HG03354 (cell line): ENCODE measurements around the gene NRG2.

Source experiments
- ATAC-seq: cut with Tn5 transposase; IDR thresholded peaks from one replicate; pipeline ENCODE4 v1.9.1; 2021; ENCODE audit warnings: mild to moderate bottlenecking; ENCODE audit not compliant: unreplicated experiment, poor library complexity, severe bottlenecking

Gene NRG2

DNA sequence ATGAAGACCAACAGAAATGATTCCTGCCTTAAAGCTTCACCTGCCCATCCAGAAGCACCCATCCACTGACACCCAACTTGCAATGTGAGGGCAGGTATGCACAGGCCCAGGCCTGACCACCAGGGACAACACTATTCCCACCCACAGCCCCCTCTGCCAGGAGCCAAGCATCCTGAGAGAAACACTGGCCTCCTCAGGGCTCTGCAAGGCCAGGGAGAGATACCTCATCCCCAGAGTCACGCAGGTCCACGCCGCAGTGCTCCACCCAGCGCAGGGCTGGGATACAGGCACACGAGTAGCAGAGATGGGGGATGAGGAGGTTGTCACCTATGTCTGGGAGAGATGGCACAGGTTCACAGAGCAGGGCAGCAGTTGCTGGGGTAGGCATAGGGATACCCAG, 148.1 kb downstream of the NRG2 start:
- no peak for ATAC-seq

- no peak for ATAC-seq
Measured at GRCh38 chr5:139893873-139894272, 149.2 kb downstream of the NRG2 start.

DNA sequence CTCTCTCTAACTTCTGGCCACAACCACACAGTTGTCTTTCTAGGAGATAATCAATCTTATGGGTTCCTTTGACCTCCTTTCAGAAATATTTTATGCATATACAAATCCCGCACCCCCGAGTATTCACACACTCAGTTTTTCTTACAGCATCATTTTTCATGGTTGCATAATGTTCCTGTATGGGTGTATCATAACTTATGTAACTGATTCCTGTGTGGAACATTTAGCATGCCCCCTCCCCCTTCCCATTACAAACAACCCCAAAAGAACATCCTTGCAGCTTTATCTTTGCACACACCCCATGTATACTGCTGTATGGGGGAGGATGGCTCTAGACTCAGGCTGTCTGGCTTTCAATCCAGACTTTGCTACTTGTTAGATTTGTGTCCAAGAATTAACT, 153.7 kb downstream of the NRG2 start:
- ATAC-seq: no peak

GRCh38 chr5:139888370-139888769, 154.7 kb downstream of the NRG2 start:
- ATAC-seq: no peak

DNA sequence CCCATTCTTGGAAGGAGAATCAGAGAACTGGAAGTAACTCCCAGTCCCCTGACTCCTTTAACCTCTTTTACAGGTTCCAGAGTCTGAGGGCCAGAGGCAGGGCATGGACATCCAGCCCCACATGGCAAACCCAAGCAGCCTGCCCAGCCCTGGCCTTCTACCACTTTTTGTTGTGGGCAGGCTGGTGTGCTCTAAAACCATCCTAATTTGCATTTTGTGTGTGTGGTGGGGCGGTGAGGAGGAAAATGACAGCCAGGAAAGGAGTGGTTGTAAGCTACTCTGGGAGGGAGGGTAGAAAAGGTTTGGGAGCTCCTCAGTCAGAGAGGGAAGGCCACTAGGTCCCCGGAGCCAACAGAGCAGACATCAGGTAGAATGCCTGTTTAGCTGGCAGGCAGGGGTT, 156.9 kb downstream of the NRG2 start:
- ATAC-seq: no peak

DNA sequence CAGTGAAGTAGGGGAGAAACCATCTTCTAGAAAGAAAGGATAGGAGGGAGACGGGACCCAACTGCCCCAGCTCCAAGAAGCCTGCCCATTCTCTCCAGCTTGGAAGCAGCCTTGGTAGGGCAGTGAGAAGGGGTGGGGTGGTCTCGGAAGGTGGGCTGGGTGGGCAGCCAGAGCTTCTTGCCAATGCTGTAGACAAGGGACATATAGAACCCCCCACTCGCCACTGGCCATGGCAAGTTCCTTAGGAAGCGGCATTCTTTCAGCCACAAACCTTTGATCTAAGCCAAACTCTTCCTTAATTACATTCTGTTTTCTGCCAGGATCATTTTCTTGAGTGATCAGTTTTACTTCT, 157.3 kb downstream of the NRG2 start:
- ATAC-seq: no peak

DNA sequence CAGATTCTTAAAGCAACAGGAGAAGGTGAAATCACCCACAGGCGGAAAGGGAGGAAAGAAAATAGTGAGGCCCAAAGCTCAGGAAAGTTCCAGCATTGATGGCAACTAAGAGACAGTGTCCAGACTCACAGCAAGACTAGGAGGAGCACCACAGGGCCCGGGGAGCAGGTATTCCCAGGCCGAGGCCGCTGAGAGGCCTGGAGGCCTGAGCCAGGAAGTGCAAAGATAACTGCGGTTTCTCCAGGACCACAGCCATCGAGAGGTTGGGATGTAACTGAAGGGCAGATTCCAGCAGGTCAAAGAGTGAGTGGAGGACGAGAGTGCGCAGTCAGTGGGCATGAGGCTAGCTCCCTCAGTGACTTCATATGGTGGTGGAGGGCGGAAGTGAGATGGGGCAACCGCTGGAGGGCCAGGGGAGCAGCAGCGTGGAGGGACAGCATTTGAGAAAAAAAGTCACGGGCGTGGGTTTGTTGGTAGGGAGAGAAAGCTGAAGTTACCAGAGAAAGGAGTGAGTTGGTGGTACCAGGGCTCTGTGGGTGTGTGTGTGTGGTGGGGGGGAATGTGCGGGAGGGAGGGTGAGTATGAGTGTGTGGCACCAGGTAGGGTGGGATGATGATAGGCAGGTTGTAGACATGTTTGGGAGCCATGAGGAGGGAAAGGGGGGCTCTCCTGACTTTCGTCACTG, 157.8 kb downstream of the NRG2 start:
- no peak for ATAC-seq

GRCh38 chr5:139884734-139885133, 158.4 kb downstream of the NRG2 start:
- ATAC-seq: no peak

DNA sequence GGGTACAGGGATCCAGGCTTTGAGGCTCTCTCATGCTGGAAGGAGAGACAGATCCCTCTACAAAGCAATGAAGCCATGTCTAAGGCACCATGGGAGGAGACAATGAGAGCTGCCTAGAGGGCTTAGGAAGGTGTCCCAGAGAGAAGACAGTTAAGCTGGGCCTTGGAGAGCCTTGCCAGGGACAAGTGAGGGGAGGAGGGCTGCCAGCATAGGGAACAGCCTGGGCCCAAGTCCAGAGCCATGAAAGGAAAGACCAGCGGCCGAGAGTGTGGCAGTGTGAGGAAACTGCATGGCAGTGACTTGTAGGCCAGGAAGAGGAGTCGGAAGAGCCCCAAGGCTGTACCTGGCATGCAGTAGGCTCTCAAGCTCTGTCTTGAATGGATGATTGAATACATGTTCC, 159.0 kb downstream of the NRG2 start:
- ATAC-seq: no peak

GRCh38 chr5:139882961-139883539, 160.0 kb downstream of the NRG2 start:
- no peak for ATAC-seq

DNA sequence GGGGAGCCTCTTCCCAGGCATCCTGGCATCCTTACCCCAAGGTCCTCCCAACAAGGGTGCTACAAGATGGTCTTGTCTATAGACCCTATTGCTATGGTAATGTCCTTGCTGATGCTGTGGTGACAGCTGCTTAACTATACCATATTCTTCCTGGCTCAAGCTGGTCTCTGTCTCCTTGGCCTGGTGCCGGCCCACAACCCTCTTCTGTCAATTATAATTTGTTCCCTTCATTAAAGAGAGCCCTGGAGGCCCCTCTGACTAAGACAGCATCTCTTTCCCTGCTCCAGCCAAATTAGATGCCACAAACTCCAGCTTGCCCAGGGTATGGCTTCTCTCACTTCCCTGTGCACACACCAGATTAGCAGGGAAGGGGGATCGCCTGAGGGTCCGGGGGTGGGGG, 160.8 kb downstream of the NRG2 start:
- no peak for ATAC-seq

DNA sequence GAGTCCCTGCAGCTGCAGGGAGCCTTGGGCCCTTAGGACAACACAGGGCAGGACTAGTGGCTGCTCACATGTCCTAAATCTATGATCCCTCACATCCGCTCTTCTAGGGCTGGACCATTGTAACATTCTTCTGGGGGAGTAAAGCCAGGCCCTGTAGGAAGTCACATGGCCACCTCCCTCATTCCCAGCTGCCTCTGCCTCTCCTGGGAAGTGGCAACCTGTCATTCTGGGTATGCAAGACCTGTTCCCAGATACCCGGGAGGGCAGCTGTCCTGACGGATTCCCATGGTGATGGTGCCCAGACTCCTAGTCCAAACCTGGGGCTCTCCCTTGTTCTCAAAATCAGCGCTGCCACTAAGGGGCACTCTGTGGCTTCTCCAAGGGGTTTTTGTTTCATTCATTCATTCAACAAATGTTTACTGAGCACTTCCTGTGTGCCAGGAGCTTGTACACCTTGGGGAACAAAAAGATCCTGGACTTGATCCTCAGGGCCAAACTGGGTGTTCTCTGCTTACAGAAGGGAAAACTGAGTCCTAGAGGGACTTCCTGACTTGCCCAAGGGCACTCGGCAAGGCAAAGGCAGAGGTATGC, 161.9 kb downstream of the NRG2 start:
- ATAC-seq: no peak

DNA sequence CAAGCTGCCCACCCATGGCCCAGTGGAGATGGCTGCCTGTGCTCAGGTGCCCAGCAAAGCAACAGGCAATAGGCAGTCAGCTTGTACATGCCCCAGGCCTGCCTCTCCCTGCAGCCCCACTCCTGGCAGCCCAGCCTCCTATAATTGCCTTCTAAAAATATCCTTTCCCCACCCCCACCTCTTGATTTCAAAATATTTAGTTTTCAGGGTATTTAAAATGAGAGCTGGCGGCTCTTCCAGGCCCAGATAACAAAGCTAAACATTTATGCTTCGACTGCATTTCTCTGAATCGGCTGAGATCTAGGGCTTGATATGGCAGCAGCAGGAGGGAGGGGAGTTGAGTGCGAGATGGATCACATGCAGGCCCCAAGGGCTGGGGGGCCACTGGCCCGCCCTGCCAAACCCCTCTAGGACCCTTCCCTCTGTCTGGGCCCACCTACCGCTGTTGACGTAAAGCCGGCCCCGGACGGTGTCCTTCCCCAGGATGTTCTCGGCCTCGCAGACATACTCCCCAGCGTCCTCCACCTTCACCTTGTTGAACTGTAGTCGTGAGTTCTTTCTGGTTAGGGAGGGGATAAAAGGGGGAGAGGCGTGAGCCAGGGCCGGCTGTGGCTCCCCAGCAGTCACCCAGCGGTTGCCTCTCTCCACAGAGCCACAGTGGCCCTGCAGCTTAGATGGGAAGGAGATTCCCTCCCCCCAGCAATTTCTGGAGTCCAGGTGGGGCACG, 162.5 kb downstream of the NRG2 start:
- ATAC-seq: no peak

DNA sequence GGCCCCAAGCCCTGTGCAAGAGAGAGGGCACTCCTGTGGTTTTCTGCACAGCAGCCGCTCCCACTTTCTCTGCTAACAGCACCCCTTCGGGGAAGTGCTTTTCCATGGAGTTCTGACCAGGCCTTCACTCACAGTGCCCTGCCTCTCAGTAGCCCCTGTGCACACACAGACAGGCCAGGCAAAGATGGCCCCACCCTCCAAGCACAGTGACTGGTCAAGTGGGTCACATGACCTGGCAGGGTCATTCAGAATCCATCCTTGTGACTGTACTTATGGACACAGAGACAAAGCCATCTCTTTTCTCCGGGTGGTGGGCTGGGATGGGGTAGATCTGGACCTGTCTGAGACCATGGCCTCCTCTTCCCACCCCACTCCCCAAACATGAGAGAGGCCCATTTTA, 165.0 kb downstream of the NRG2 start:
- no peak for ATAC-seq

- ATAC-seq: no peak
Measured at GRCh38 chr5:139877129-139877597, 165.9 kb downstream of the NRG2 start.

DNA sequence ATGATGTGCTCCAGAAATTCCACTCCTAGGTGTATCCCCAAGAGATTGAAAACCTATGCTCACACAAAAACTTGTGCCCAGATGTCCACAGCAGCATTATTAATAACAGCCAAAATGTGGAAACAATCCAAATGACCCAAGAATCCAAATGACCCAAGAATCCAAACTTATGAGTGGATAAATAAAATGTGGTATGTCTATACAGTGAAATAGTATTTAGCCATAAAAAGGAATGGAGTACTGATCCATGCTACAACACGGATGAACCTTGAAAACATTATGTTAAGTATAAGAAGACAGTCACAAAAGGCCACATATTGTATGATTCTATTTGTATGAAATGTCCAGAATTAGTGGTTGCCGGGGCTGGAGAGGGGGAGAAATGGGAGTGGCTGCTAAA, 167.1 kb downstream of the NRG2 start:
- no peak for ATAC-seq

GRCh38 chr5:139872851-139873794, 170.0 kb downstream of the NRG2 start:
- ATAC-seq: no peak

DNA sequence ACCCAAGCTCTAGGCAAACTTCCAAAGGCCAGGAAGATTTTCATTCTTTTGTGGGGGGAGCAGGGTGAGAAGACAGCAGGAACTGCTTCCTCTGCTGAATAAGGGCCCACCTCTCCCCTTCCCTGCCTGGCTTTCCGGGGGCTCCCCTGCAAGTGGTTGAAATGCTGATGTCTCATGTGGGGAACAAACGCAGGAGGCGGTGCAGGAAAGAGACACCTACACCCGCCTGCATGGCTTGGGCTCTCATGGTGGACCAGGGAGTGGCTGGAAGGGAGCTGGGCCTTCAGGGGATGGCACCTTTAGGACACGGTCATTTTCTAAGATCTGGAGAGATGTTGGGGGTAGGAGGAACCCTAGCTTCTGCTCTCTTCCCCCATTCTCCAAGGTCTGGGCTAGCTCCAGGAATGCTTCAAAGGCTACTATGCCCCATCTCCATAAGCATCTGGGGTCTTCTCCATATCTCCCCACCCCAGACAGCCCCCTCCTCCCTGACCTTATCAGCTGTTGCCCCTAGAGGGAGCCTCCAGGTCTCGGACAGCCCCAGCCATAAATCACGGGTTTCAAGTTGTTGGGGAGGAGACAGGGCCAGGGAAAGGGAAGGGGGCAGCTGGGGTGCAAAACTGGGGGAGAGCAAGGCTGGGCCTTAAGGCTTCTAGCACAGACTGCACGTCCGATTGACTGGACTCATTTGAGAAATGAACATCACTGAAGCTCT, 170.9 kb downstream of the NRG2 start:
- ATAC-seq: no peak

DNA sequence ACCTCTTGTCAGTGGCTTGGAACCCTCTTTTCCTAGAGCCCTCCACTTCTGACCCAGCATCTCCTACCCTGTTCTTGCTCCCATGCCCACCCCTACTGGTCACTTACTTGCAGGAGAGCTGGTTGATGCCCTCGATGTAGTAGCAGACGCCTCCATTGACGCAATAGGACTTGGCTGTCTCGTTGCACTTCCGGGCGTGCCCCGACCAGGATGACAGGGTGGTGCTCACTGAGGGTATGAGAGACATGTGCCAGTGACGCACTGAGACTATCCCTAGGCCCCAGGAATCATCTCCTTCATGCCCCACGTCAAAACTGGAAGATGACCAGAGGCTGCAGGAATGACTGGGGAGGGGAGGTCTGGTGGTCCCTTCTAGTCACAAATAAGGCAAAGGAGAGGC, 171.5 kb downstream of the NRG2 start:
- no peak for ATAC-seq
